ENCODE data around the gene PPP2R3B. TPM values are rescaled to one million over a fixed set of nuclear protein-coding genes. Genes with fewer than 3 reads are reported as not detected.

Gene PPP2R3B
- polyA plus RNA-seq, 1 donor (not counting 4 experiments of a cell fraction or from before 2014, with no cell fraction given) = 6.6 TPM

GRCh38 chrX:371907-372306 lies 14.8 kb downstream of the PPP2R3B start:
- no peak overlapping the region for H3K4me2 ChIP-seq (ENCODE audit: control insufficient read depth, extremely low read depth, insufficient read depth, low read depth, low read length)
- H3K4me3 ChIP-seq (ENCODE audit: control insufficient read depth in 2 of 3, extremely low read depth in 1 of 3, insufficient read depth in 2 of 3, low read depth in 1 of 3, low read length in 3 of 3) = no peak overlapping the region
- dilution Hi-C loops (cut with MboI; ENCODE audit: extremely low pct_ligation_motif_present, low sequenced_read_pairs) = no loop called here
- no peak overlapping the region for H3K9ac ChIP-seq (ENCODE audit: control insufficient read depth, extremely low read depth, insufficient read depth, low read length)
- no peaks in the 10 kb centered on the region for H4K20me1 ChIP-seq (ENCODE audit: control insufficient read depth, extremely low read depth, insufficient read depth, low read length)
- no peak for TF ChIP-seq CTCF (optimal IDR thresholded peaks at IDR 0.05 in 1 of 3, IDR thresholded peaks at IDR 0.05 in 1 of 3, conservative IDR thresholded peaks at IDR 0.05 in 1 of 3; ENCODE audit: extremely low read depth in 1 of 3, insufficient read depth in 2 of 3, low read length in 3 of 3)
- no peak for TF ChIP-seq EZH2 (IDR thresholded peaks at IDR 0.05; ENCODE audit: low read length)
- no peaks in the 10 kb centered on the region for H3K79me2 ChIP-seq (ENCODE audit: control insufficient read depth, insufficient read depth, low read length)
- DNase-seq (ENCODE audit: low read depth, low spot score) = no peak
- peaks cover 34% of the 10 kb centered on the region for H3K27me3 ChIP-seq (ENCODE audit: control insufficient read depth, extremely low read depth, insufficient read depth, low read length)
- no peaks in the 10 kb centered on the region for H3K36me3 ChIP-seq (ENCODE audit: control insufficient read depth in 2 of 2, extremely low read depth in 1 of 2, insufficient read depth in 2 of 2, low read length in 2 of 2)
- H3K27ac ChIP-seq (ENCODE audit: control insufficient read depth, insufficient read depth, low read length) = no peak overlapping the region
- H3K4me1 ChIP-seq (ENCODE audit: control insufficient read depth, extremely low read depth, insufficient read depth, low read length) = peaks cover 12% of the 10 kb centered on the region
- H2AFZ ChIP-seq (ENCODE audit: control insufficient read depth, low read length) = no peak overlapping the region
- no peaks in the 10 kb centered on the region for H3K9me1 ChIP-seq (ENCODE audit: control insufficient read depth, extremely low read depth, insufficient read depth, low read length)
- FAIRE-seq = no peak
- H3K9me3 ChIP-seq (ENCODE audit: control insufficient read depth, low read depth, low read length) = no peaks in the 10 kb centered on the region

- H3K36me3 ChIP-seq (ENCODE audit: control insufficient read depth in 2 of 2, extremely low read depth in 1 of 2, insufficient read depth in 2 of 2, low read length in 2 of 2) = no peaks in the 10 kb centered on the region
- FAIRE-seq (no peak), DNase-seq (ENCODE audit: low read depth, low spot score) (no peak)
- dilution Hi-C loops (cut with MboI; ENCODE audit: extremely low pct_ligation_motif_present, low sequenced_read_pairs) = no loop called here
- peaks cover 34% of the 10 kb centered on the region for H3K27me3 ChIP-seq (ENCODE audit: control insufficient read depth, extremely low read depth, insufficient read depth, low read length)
- TF ChIP-seq CTCF (optimal IDR thresholded peaks at IDR 0.05 in 1 of 3, IDR thresholded peaks at IDR 0.05 in 1 of 3, conservative IDR thresholded peaks at IDR 0.05 in 1 of 3; ENCODE audit: extremely low read depth in 1 of 3, insufficient read depth in 2 of 3, low read length in 3 of 3) (no peak), EZH2 (IDR thresholded peaks at IDR 0.05; ENCODE audit: low read length) (no peak)
- peaks cover 12% of the 10 kb centered on the region for H3K4me1 ChIP-seq (ENCODE audit: control insufficient read depth, extremely low read depth, insufficient read depth, low read length)
- no peaks in the 10 kb centered on the region for H3K9me1 ChIP-seq (ENCODE audit: control insufficient read depth, extremely low read depth, insufficient read depth, low read length)
- H3K79me2 ChIP-seq (ENCODE audit: control insufficient read depth, insufficient read depth, low read length) = no peaks in the 10 kb centered on the region
- no peak overlapping the region for H3K4me3 ChIP-seq (ENCODE audit: control insufficient read depth in 2 of 3, extremely low read depth in 1 of 3, insufficient read depth in 2 of 3, low read depth in 1 of 3, low read length in 3 of 3)
- no peak overlapping the region for H3K9ac ChIP-seq (ENCODE audit: control insufficient read depth, extremely low read depth, insufficient read depth, low read length)
- H3K9me3 ChIP-seq (ENCODE audit: control insufficient read depth, low read depth, low read length) = no peaks in the 10 kb centered on the region
- no peak overlapping the region for H2AFZ ChIP-seq (ENCODE audit: control insufficient read depth, low read length)
- H3K4me2 ChIP-seq (ENCODE audit: control insufficient read depth, extremely low read depth, insufficient read depth, low read depth, low read length) = no peak overlapping the region
- H4K20me1 ChIP-seq (ENCODE audit: control insufficient read depth, extremely low read depth, insufficient read depth, low read length) = no peaks in the 10 kb centered on the region
- no peak overlapping the region for H3K27ac ChIP-seq (ENCODE audit: control insufficient read depth, insufficient read depth, low read length)
Observed at GRCh38 chrX:370963-371745, 15.6 kb downstream of the PPP2R3B start.
